Esophagus squamous epithelium (tissue), 4 donors: ENCODE measurements around the gene AUTS2.

Experiments used
- CTCF ChIP-seq, 6 experiments: fragments of 450-650 bp in 4 of 6; fragments of 200-600 bp in 2 of 6; sonication (generic) in 2 of 6; IDR thresholded peaks; one replicate each; pipeline ENCODE4 v1.5.1; 2016 to 2019; ENCODE audit warnings: antibody characterized with exemption in 6 of 6, mild to moderate bottlenecking in 4 of 6, moderate library complexity in 4 of 6
- POLR2A ChIP-seq, 4 donors: fragments of 450-650 bp; IDR thresholded peaks; one replicate each; pipeline ENCODE4 v1.6.1; 2017; ENCODE audit warnings: antibody characterized with exemption in 4 of 4, mild to moderate bottlenecking in 4 of 4, moderate library complexity in 3 of 4

GRCh38 chr7:69599286-69599954, 1.1 kb downstream of the AUTS2 start:
- no peak for TF ChIP-seq CTCF (IDR thresholded peaks at IDR 0.05)
- no peak for TF ChIP-seq POLR2A (IDR thresholded peaks at IDR 0.05)
